ENCODE results near the gene LRWD1.

- no peak for TF ChIP-seq POLR2A (IDR thresholded peaks at IDR 0.05; ENCODE audit: low read length)
- TF ChIP-seq GATA1 (IDR thresholded peaks at IDR 0.05; ENCODE audit: low read depth, low read length): no peak
These were observed 35.5 kb upstream of the LRWD1 start for GRCh38 chr7:102429141-102429899.

Measured in erythroblast (primary cell).